Caco-2 (cell line): ENCODE results near the gene ENAH. TPM values are rescaled to one million over a fixed set of nuclear protein-coding genes. Genes with fewer than 3 reads are reported as not detected.

ENCODE experiments used
- BruUV-seq: library from RNA; stranded (reverse); fragments of 400-500 nt; replicated peaks from 2 replicates; lab custom pipeline; 2021; lab: Mats Ljungman, UMichigan
- CTCF ChIA-PET: fragments of 300-600 bp; sonication (Branson Sonifier 250); formaldehyde crosslinking; loops from one replicate; lab custom pipeline; 2022; ENCODE audit warnings: antibody characterized with exemption; lab: Charles Lee
- POLR2A ChIA-PET: fragments of 300-600 bp; sonication (Branson Sonifier 250); formaldehyde crosslinking; loops from one replicate; lab custom pipeline; 2022; ENCODE audit warnings: antibody characterized with exemption; lab: Charles Lee
- DNase-seq, 2 experiments: peaks; one replicate each; pipeline versions ENCODE4 v3.0.0 to v3.0.0-alpha.2; 2020 to 2022
- H3K27me3 ChIP-seq: replicated peaks from 2 replicates; pipeline ENCODE4 v1.6.0; 2011; ENCODE audit warnings: low read length; ENCODE audit not compliant: control insufficient read depth, insufficient read depth
- H3K36me3 ChIP-seq: 2 replicates; pipeline ENCODE4 v1.5.1; 2011; ENCODE audit warnings: low read length; ENCODE audit not compliant: control insufficient read depth, insufficient read depth
- H3K4me1 ChIP-seq: fragments of 250-450 bp; sonication (Bioruptor Pico); 2 replicates; pipeline ENCODE4 v1.5.1; 2020; ENCODE audit warnings: mild to moderate bottlenecking
- H3K4me3 ChIP-seq: 2 replicates; pipeline ENCODE4 v1.5.1; 2011; ENCODE audit warnings: low read depth, mild to moderate bottlenecking, control low read depth, low read length
- H3K9me3 ChIP-seq: fragments of 250-450 bp; sonication (Bioruptor Pico); 2 replicates; pipeline ENCODE4 v1.5.1; 2020; ENCODE audit warnings: mild to moderate bottlenecking, moderate library complexity
- H3K27ac Mint-ChIP-seq: one replicate; pipeline ENCODE4 v1.8.0; 2022; ENCODE audit warnings: mixed read lengths; ENCODE audit not compliant: unreplicated experiment
- H3K27me3 Mint-ChIP-seq: one replicate; pipeline ENCODE4 v1.8.0; 2022; ENCODE audit warnings: mixed read lengths; ENCODE audit not compliant: insufficient read depth, unreplicated experiment
- H3K36me3 Mint-ChIP-seq: one replicate; pipeline ENCODE4 v1.8.0; 2022; ENCODE audit warnings: mild to moderate bottlenecking, mixed read lengths; ENCODE audit not compliant: insufficient read depth, unreplicated experiment
- H3K4me1 Mint-ChIP-seq: one replicate; pipeline ENCODE4 v1.8.0; 2022; ENCODE audit warnings: low read depth, mixed read lengths; ENCODE audit not compliant: unreplicated experiment
- H3K4me3 Mint-ChIP-seq: one replicate; pipeline ENCODE4 v1.8.0; 2022; ENCODE audit warnings: mild to moderate bottlenecking, moderate library complexity, mixed read lengths; ENCODE audit not compliant: unreplicated experiment
- H3K9me3 Mint-ChIP-seq: one replicate; pipeline ENCODE4 v1.8.0; 2022; ENCODE audit warnings: mixed read lengths; ENCODE audit not compliant: unreplicated experiment
- intact Hi-C: fragments of 100-400 bp; cut with micrococcal nuclease; formaldehyde crosslinking; loops from one replicate; pipeline ENCODE4 v1.10.0; 2022; ENCODE audit not compliant: unreplicated experiment
- total RNA-seq: library from RNA; stranded (reverse); gene quantifications from 2 replicates; pipeline ENCODE4 v1.2.3, GENCODE V29; 2022
- TF ChIP-seq, protein P1 (sequence below), 2 experiments: fragments of 200-600 bp in 1 of 2; IDR thresholded peaks; 1 replicate in 1 of 2; 2 replicates in 1 of 2; pipeline versions ENCODE4 v1.5.1 to v1.8.0; 2011 to 2022; ENCODE audit warnings: antibody characterized with exemption in 1 of 2, control low read depth in 1 of 2, inconsistent platforms in 1 of 2, low read depth in 1 of 2, low read length in 1 of 2, mild to moderate bottlenecking in 1 of 2, moderate library complexity in 1 of 2; ENCODE audit not compliant: insufficient read depth in 1 of 2, severe bottlenecking in 1 of 2, unreplicated experiment in 1 of 2

The ENAH gene
- total RNA-seq, 1 experiment from 2014 or later, result 78.0 TPM

GRCh38 chr1:225454733-225455132 lies 198.2 kb downstream of the ENAH start:
- TF ChIP-seq, protein P1, sequence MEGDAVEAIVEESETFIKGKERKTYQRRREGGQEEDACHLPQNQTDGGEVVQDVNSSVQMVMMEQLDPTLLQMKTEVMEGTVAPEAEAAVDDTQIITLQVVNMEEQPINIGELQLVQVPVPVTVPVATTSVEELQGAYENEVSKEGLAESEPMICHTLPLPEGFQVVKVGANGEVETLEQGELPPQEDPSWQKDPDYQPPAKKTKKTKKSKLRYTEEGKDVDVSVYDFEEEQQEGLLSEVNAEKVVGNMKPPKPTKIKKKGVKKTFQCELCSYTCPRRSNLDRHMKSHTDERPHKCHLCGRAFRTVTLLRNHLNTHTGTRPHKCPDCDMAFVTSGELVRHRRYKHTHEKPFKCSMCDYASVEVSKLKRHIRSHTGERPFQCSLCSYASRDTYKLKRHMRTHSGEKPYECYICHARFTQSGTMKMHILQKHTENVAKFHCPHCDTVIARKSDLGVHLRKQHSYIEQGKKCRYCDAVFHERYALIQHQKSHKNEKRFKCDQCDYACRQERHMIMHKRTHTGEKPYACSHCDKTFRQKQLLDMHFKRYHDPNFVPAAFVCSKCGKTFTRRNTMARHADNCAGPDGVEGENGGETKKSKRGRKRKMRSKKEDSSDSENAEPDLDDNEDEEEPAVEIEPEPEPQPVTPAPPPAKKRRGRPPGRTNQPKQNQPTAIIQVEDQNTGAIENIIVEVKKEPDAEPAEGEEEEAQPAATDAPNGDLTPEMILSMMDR (IDR thresholded peaks at IDR 0.05; ENCODE audit: insufficient read depth in 1 of 2, low read depth in 1 of 2, low read length in 1 of 2, severe bottlenecking in 1 of 2, unreplicated experiment in 1 of 2), result no peak
- no peaks in the 10 kb centered on the region for H3K27me3 Mint-ChIP-seq
- intact Hi-C loops, result no loop called here
- no peak overlapping the region for H3K4me3 Mint-ChIP-seq
- ChIA-PET POLR2A (no interaction called here), CTCF (interaction anchor here (1.5 kb wide), 1 partner anchor 13 kb away, joined by 3 read pairs; no protein-coding TSS in a partner anchor)
- Histone ChIP-seq H3K4me3 (no peak overlapping the region), H3K4me1 (0 out of 2 replicates have a peak, but pooled peaks cover 4% of the 10 kb centered on the region), H3K36me3 (no peaks in the 10 kb centered on the region), H3K9me3 (peaks cover 4% of the 10 kb centered on the region; the same call in 1 of the 2 replicates), H3K27me3 (no peaks in the 10 kb centered on the region)
- H3K27ac Mint-ChIP-seq, result peak overlapping the region; percentile 33
- H3K36me3 Mint-ChIP-seq, result peaks cover 4% of the 10 kb centered on the region
- peaks cover 10% of the 10 kb centered on the region for H3K9me3 Mint-ChIP-seq
- no TSS peak for BruUV-seq
- peak in 1 of 2 experiments; percentile 31 for DNase-seq
- H3K4me1 Mint-ChIP-seq, result peaks cover 13% of the 10 kb centered on the region

- no peak overlapping the region for H3K4me3 ChIP-seq
- no peaks in the 10 kb centered on the region for H3K36me3 ChIP-seq
- H3K4me1 Mint-ChIP-seq, result peaks cover 13% of the 10 kb centered on the region
- H3K9me3 Mint-ChIP-seq, result peaks cover 10% of the 10 kb centered on the region
- TF ChIP-seq, protein P1 (IDR thresholded peaks at IDR 0.05; ENCODE audit: insufficient read depth in 1 of 2, low read depth in 1 of 2, low read length in 1 of 2, severe bottlenecking in 1 of 2, unreplicated experiment in 1 of 2), result no peak
- POLR2A ChIA-PET, result no interaction called here
- 0 out of 2 replicates have a peak, but pooled peaks cover 4% of the 10 kb centered on the region for H3K4me1 ChIP-seq
- H3K9me3 ChIP-seq, result peaks cover 4% of the 10 kb centered on the region; the same call in 1 of the 2 replicates
- intact Hi-C loops, result no loop called here
- H3K36me3 Mint-ChIP-seq, result peaks cover 4% of the 10 kb centered on the region
- H3K4me3 Mint-ChIP-seq, result no peak overlapping the region
- H3K27me3 Mint-ChIP-seq, result no peaks in the 10 kb centered on the region
- H3K27ac Mint-ChIP-seq, result peak overlapping the region; percentile 33
- CTCF ChIA-PET, result interaction anchor here (1.5 kb wide), 1 partner anchor 12 kb away, joined by 3 read pairs; no protein-coding TSS in a partner anchor
- DNase-seq, result peak; percentile 21 to 34
- BruUV-seq, result no TSS peak
- H3K27me3 ChIP-seq, result no peaks in the 10 kb centered on the region
Measured at GRCh38 chr1:225453797-225454648, 198.9 kb downstream of the ENAH start.

DNA sequence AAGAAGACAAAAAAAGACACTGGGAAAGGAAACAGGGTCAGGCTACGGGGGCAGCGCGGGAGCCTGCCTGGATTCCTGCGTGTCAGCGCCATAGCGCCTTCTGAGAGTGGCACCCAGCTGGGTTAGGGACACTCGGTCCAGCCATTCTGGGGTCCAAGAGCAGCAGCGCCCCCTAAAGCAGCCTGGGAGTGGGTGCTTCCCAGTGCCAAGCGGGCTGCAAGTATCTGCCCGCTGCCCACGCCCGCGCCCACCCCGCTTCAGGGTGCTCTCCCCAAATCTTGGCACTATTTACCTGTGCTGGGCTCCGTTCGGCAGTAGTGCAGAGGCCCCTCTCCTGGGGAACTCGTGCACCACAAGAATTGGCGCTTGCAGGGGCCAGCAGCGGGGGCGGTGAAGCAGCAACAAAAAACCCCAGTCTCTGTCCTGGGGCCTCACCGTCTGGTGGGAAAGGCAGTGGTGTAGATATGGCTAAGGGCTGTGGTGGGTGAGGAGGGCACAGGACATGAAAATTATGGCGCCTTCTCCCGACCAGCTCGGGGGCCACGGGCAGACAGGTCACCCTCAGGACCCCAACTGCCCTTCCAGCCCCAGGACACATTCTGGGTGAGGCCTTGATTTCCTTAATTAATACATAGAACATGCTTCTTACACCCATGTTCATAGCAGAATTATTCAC lies 200.9 kb downstream of the ENAH start:
- H3K4me1 Mint-ChIP-seq, result peaks cover 13% of the 10 kb centered on the region
- Histone ChIP-seq H3K4me1 (0 out of 2 replicates have a peak, but pooled peaks cover 4% of the 10 kb centered on the region), H3K4me3 (no peak overlapping the region), H3K27me3 (no peaks in the 10 kb centered on the region), H3K36me3 (no peaks in the 10 kb centered on the region), H3K9me3 (peaks cover 4% of the 10 kb centered on the region; the same call in 1 of the 2 replicates)
- no peak overlapping the region for H3K4me3 Mint-ChIP-seq
- H3K9me3 Mint-ChIP-seq, result peaks cover 6% of the 10 kb centered on the region
- DNase-seq, result peak in 1 of 2 experiments; percentile 22
- TF ChIP-seq, protein P1 (IDR thresholded peaks at IDR 0.05; ENCODE audit: insufficient read depth in 1 of 2, low read depth in 1 of 2, low read length in 1 of 2, severe bottlenecking in 1 of 2, unreplicated experiment in 1 of 2), result no peak
- no peak overlapping the region for H3K27ac Mint-ChIP-seq
- H3K27me3 Mint-ChIP-seq, result no peaks in the 10 kb centered on the region
- H3K36me3 Mint-ChIP-seq, result peaks cover 4% of the 10 kb centered on the region
- BruUV-seq, result no TSS peak
- CTCF ChIA-PET, result interaction anchor here (0.6 kb wide), 1 partner anchor 956 kb away, joined by 3 read pairs; the partner anchor contains the start of gene PARP1
- intact Hi-C loops, result no loop called here
- POLR2A ChIA-PET, result no interaction called here
